ENCODE data around the gene STARD3.
A peak's percentile ranks its signal among the peaks of the same experiment; 100 is the strongest.

The STARD3 gene

DNA sequence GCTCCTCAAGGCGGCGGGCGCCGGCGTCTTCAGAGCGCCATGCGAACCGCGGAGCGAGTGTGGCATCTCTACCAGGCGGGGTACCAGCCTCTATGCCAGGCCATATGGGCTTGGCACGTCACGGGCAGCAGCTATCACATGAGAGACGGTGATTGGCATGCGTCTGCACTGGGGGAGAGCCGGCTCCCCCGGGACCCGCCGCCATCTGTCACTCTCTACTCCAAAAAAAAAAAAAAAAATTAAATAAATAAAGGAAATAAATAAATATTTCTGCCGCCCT, 29.2 kb upstream of the STARD3 start, which contains the start of gene NEUROD2:
Gene NEUROD2 (minus strand): TSS at position 70 of the 280 bp plus-strand sequence. CDS start 1,321 bp downstream, outside the sequence.
- Mint-ChIP-seq H3K9me3 (no peaks in the 10 kb centered on the region), H3K27me3 (ENCODE audit: low read depth, poor library complexity) (peaks cover 97% of the 10 kb centered on the region), H3K4me3 (no peak within 1 kb of the TSS), H3K4me1 (no peaks in the 10 kb centered on the region), H3K36me3 (ENCODE audit: low read depth) (no peaks in the 10 kb centered on the region), H3K27ac (no peak within 1 kb of the TSS)
- DNase-seq = no peak
- TF ChIP-seq, protein P1, sequence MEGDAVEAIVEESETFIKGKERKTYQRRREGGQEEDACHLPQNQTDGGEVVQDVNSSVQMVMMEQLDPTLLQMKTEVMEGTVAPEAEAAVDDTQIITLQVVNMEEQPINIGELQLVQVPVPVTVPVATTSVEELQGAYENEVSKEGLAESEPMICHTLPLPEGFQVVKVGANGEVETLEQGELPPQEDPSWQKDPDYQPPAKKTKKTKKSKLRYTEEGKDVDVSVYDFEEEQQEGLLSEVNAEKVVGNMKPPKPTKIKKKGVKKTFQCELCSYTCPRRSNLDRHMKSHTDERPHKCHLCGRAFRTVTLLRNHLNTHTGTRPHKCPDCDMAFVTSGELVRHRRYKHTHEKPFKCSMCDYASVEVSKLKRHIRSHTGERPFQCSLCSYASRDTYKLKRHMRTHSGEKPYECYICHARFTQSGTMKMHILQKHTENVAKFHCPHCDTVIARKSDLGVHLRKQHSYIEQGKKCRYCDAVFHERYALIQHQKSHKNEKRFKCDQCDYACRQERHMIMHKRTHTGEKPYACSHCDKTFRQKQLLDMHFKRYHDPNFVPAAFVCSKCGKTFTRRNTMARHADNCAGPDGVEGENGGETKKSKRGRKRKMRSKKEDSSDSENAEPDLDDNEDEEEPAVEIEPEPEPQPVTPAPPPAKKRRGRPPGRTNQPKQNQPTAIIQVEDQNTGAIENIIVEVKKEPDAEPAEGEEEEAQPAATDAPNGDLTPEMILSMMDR (IDR thresholded peaks at IDR 0.05) = no peak

DNA sequence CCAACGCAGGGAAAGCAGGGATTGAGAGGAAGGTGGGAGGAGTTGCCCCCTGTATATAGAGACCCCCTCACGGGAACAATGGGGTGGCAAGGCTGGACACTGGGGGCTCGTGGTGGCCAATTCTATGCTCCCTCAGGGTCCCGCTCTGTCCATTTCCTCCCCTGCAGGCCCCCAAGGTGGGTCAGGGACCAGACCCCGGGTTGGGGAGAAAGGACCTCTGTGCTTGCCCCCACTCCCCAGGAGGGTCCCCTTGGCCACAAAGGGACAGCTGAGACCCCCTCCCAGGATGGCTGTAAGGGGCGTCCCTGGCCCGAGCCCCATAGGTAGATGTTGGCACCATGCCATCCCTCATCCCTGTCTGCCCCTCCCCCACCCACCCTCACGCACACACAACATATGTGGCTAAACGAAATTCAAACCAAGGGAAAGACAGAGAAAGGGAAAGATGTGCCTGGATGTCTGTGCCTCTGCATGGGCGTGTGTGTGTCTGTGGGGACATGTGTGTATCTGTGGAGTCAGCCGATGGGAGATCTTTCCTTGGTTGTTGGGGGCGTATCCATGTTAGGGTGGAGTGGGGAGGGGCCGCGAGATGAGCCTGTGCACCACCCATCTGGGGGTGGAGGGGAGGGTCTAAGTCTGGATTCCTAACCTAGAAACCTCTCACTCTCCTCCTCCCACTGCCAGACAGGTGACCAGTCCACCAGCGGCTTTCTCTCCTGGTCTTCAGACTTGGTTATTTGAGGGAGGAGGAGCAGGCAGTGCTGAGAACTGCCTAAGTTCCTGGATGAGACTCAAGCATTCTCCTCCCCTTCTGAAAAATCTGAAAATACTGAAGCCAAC, 28.6 kb upstream of the STARD3 start:
- H3K4me3 Mint-ChIP-seq = no peak overlapping the region
- H3K4me1 Mint-ChIP-seq = no peaks in the 10 kb centered on the region
- DNase-seq = no peak

DNA sequence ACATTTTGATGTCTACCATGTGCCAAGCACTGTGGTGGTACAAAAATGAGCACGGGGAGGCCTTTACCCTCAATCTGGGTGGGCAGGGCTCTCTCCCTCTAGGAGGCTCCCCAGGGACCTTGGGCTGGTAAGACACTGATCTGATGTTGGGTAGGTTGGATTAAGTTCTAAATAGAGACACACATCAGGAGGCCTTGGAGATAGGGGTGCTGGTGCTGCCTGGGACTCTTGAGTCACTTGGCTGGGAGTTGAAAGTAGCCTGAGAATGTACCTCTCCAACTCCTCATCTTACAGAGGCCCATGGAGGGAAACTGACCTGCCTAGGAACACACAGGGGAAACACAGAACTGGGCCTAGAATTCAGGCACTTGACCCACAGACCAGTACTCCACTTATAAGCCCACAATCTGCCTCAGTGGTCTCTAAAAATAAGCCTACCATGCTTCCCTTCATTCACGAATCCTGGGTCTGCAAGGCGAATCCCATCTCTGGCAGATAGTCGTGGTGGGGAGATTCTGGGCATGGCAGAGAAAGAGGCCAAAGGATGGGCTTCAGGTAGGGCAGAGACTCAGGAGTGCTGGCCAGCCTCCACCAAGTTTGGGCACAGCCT, 27.4 kb upstream of the STARD3 start:
- DNase-seq = no peak
- Mint-ChIP-seq H3K4me3 (no peak overlapping the region), H3K9me3 (no peaks in the 10 kb centered on the region), H3K27me3 (ENCODE audit: low read depth, poor library complexity) (peaks cover 97% of the 10 kb centered on the region), H3K4me1 (no peaks in the 10 kb centered on the region), H3K36me3 (ENCODE audit: low read depth) (no peaks in the 10 kb centered on the region), H3K27ac (no peak overlapping the region)
- TF ChIP-seq, protein P1 (IDR thresholded peaks at IDR 0.05) = no peak

More for the DNA sequence above, 28.6 kb upstream of the STARD3 start:
- Mint-ChIP-seq H3K27me3 (ENCODE audit: low read depth, poor library complexity) (peaks cover 97% of the 10 kb centered on the region), H3K36me3 (ENCODE audit: low read depth) (no peaks in the 10 kb centered on the region), H3K9me3 (no peaks in the 10 kb centered on the region), H3K27ac (no peak overlapping the region)
- TF ChIP-seq, protein P1 (IDR thresholded peaks at IDR 0.05) = no peak

DNA sequence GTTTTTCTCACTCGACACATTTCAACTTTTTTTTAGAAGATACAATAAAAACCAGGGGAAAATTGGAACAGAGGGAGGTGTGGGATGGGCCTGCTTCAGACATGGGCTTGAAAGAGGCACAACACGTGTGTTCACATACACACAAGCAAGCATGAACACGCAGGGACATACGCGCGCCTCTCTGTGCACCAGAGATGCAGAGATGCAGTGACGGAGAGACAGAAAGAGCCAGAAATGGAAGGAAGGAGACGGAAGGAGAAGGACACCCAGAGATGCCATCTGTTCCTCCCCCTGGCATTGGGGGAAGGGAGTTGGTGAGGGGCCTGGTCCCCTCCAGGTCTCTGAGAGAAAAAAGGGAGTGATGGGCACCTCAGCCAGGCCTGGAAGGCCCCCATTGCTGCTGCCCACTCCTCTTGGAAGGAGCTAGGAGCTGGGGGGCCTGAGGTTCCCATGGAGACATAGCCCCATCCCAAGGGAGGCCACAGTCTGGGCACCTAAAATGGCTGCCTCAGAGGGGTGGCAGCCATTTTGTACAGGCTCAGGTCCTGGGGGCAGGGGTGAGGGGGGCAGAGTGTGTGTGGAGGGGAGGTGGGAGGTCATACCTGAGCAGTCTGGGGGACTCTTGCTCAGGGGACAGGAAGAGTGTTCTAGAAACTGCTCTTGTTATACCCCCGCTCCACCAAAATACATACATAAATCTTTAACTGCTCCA, 25.4 kb upstream of the STARD3 start:
- Mint-ChIP-seq H3K9me3 (no peaks in the 10 kb centered on the region), H3K36me3 (ENCODE audit: low read depth) (no peaks in the 10 kb centered on the region), H3K27me3 (ENCODE audit: low read depth, poor library complexity) (peaks cover 97% of the 10 kb centered on the region), H3K27ac (no peak overlapping the region), H3K4me3 (peak overlapping the region; percentile 4), H3K4me1 (no peaks in the 10 kb centered on the region)
- TF ChIP-seq, protein P1 (IDR thresholded peaks at IDR 0.05) = no peak
- DNase-seq = no peak

DNA sequence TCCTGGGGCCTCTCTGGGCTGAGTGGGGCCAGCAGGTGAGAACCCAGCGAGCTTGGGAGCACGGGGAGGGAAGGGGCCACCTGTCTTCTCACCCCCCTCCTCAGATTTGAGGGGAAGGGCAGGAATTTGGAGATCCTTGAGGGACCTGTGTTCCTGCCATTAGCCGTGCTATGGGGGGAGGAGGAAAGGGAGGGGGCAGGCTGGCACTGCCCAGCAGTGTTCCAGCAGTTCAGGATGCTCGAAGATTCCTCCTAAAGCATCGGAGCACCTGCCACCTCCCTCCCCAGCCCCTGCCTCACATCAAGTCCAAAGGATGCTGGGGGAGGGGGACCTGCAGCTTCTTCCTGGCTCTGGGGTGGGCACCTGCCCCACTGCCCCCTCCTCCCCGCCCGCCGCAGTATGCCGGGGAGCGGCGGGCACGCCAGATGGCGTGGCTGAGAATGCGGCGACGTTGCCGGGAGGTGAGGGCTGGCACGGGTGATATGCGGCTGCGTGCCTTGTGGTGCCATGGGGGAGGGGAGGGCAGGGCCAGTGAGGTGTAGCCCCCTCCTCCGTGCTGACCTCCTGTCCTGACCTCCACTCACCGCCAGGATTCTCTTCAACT, 24.6 kb upstream of the STARD3 start:
- Mint-ChIP-seq H3K27ac (no peak overlapping the region), H3K4me3 (no peak overlapping the region), H3K36me3 (ENCODE audit: low read depth) (no peaks in the 10 kb centered on the region), H3K9me3 (no peaks in the 10 kb centered on the region), H3K27me3 (ENCODE audit: low read depth, poor library complexity) (peaks cover 97% of the 10 kb centered on the region), H3K4me1 (no peaks in the 10 kb centered on the region)
- DNase-seq = peak; percentile 4
- TF ChIP-seq, protein P1 (IDR thresholded peaks at IDR 0.05) = no peak
